ENCODE results near the gene PIP5K1B. TPM values are rescaled to one million over a fixed set of nuclear protein-coding genes. Genes with fewer than 3 reads are reported as not detected.

Gene PIP5K1B
- total RNA-seq, 1 experiment from 2014 or later: 2.5 TPM

GRCh38 chr9:68923480-68923879 is 218.4 kb downstream of the PIP5K1B start:
- H3K27ac ChIP-seq (ENCODE audit: insufficient read length, low read depth, low read length): no peak overlapping the region
- no peak for DNase-seq
- H3K18ac ChIP-seq (ENCODE audit: insufficient read length, low read depth, low read length): no peak overlapping the region
- no peak overlapping the region for H2BK15ac ChIP-seq (ENCODE audit: low read depth, low read length)
- H3K4me3 Mint-ChIP-seq: no peak overlapping the region
- no peaks in the 10 kb centered on the region for H3K4me1 ChIP-seq (ENCODE audit: insufficient read depth, low read length)
- H3K9me3 ChIP-seq (ENCODE audit: control insufficient read depth, low read depth, low read length): no peaks in the 10 kb centered on the region
- no peak overlapping the region for H3K23ac ChIP-seq (ENCODE audit: insufficient read length, low read depth, low read length)
- no peak overlapping the region for H4K91ac ChIP-seq (ENCODE audit: insufficient read length, low read depth, low read length)
- H4K5ac ChIP-seq (ENCODE audit: insufficient read length, low read depth, low read length): no peak overlapping the region
- no peak overlapping the region for H2AFZ ChIP-seq (ENCODE audit: low read length)
- no peak overlapping the region for H3K14ac ChIP-seq (ENCODE audit: insufficient read depth, low read length)
- H3T11ph ChIP-seq (ENCODE audit: low read length): no peak overlapping the region
- no peaks in the 10 kb centered on the region for H3K27me3 Mint-ChIP-seq (ENCODE audit: low read depth)
- H3K79me1 ChIP-seq (ENCODE audit: insufficient read depth, low read depth, low read length, poor library complexity, severe bottlenecking): no peaks in the 10 kb centered on the region
- no peaks in the 10 kb centered on the region for H3K9me3 Mint-ChIP-seq
- no peak overlapping the region for H4K8ac ChIP-seq (replicated peaks; ENCODE audit: insufficient read length, low read depth, low read length)
- TF ChIP-seq CTCF (conservative IDR thresholded peaks at IDR 0.05): no peak
- no peak overlapping the region for H3K4me2 ChIP-seq (ENCODE audit: insufficient read depth, insufficient read length, low read length)
- H2BK120ac ChIP-seq (ENCODE audit: low read depth, low read length, poor library complexity, severe bottlenecking): no peak overlapping the region
- no peaks in the 10 kb centered on the region; a peak in 2 of 7 replicates for H3K36me3 Mint-ChIP-seq (ENCODE audit: insufficient read depth in 1 of 3, low read depth in 3 of 3)
- H3K79me2 ChIP-seq (ENCODE audit: insufficient read depth, low read length): no peaks in the 10 kb centered on the region
- no peak overlapping the region for H2BK5ac ChIP-seq (ENCODE audit: insufficient read length, low read length)
- H3K27me3 ChIP-seq (ENCODE audit: insufficient read depth, low read length): no peaks in the 10 kb centered on the region
- H3K56ac ChIP-seq (ENCODE audit: insufficient read length, low read depth, low read length): no peak overlapping the region
- H3K9ac ChIP-seq (ENCODE audit: extremely low read depth, insufficient read length, low read length): no peak overlapping the region
- no peak overlapping the region for H2BK20ac ChIP-seq (ENCODE audit: low read depth, low read length, poor library complexity, severe bottlenecking)
- H2BK12ac ChIP-seq (ENCODE audit: insufficient read length, low read depth, low read length): no peak overlapping the region
- H3K27ac Mint-ChIP-seq: no peak overlapping the region
- peaks cover 3 to 6% of the 10 kb centered on the region in 2 experiments; a peak in 2 of 4 replicates for H3K4me1 Mint-ChIP-seq
- no peak overlapping the region for H2AK5ac ChIP-seq (ENCODE audit: insufficient read length, low read length)
- H3K4ac ChIP-seq (ENCODE audit: low read depth, low read length): no peak overlapping the region
- no peaks in the 10 kb centered on the region for H3K23me2 ChIP-seq (ENCODE audit: insufficient read length, low read depth, low read length, poor library complexity, severe bottlenecking)
- H4K20me1 ChIP-seq (ENCODE audit: control insufficient read depth, insufficient read depth, insufficient read length): no peaks in the 10 kb centered on the region
